Stimulated activated CD8-positive, alpha-beta memory T cell treated with anti-CD3 and anti-CD28 coated beads, Interleukin-7, amount 100 ng/mL, for 24 hours (primary cell): Measurements from ENCODE around the gene TNS1.

Experiments
- DNase-seq: peaks from one replicate; pipeline ENCODE4 v3.0.0-alpha.2; 2020; ENCODE audit warnings: low read depth

The TNS1 gene

GRCh38 chr2:217998926-217999594 lies 3.7 kb downstream of the TNS1 start:
- no peak for DNase-seq

- no peak for DNase-seq
Measured at GRCh38 chr2:217997510-217997909, 5.3 kb downstream of the TNS1 start.

GRCh38 chr2:217996361-217996760 lies 6.4 kb downstream of the TNS1 start:
- no peak for DNase-seq

GRCh38 chr2:217995731-217996231 lies 7.0 kb downstream of the TNS1 start:
- DNase-seq, result no peak

- no peak for DNase-seq
Measured at GRCh38 chr2:217994776-217995274, 8.0 kb downstream of the TNS1 start.

- DNase-seq, result peak; percentile 27
Measured at GRCh38 chr2:217993817-217994463, 8.9 kb downstream of the TNS1 start.

GRCh38 chr2:217993138-217993537 lies 9.7 kb downstream of the TNS1 start:
- no peak for DNase-seq

GRCh38 chr2:217992061-217992460 lies 10.7 kb downstream of the TNS1 start:
- no peak for DNase-seq

GRCh38 chr2:217990791-217991465 lies 11.9 kb downstream of the TNS1 start:
- no peak for DNase-seq

- no peak for DNase-seq
Measured at GRCh38 chr2:217990389-217990788, 12.4 kb downstream of the TNS1 start.

GRCh38 chr2:217989221-217989948 lies 13.4 kb downstream of the TNS1 start:
- DNase-seq, result no peak

GRCh38 chr2:217988840-217989204 lies 14.0 kb downstream of the TNS1 start:
- DNase-seq, result no peak

- peak; percentile 55 for DNase-seq
Measured at GRCh38 chr2:217988014-217988839, 14.6 kb downstream of the TNS1 start.

- no peak for DNase-seq
Measured at GRCh38 chr2:217987391-217987790, 15.4 kb downstream of the TNS1 start.

GRCh38 chr2:217986256-217986961 lies 16.4 kb downstream of the TNS1 start:
- no peak for DNase-seq

GRCh38 chr2:217983276-217984233 lies 19.2 kb downstream of the TNS1 start:
- DNase-seq, result no peak

GRCh38 chr2:217981971-217982370 lies 20.8 kb downstream of the TNS1 start:
- no peak for DNase-seq

GRCh38 chr2:217981084-217981730 lies 21.6 kb downstream of the TNS1 start:
- no peak for DNase-seq

- no peak for DNase-seq
Measured at GRCh38 chr2:217980591-217980990, 22.2 kb downstream of the TNS1 start.
